ENCODE data around the gene LILRA6.
"Not testable (repeated sequence)": the region's sequence is repeated elsewhere in the genome, so short reads cannot be mapped to it uniquely, and the experiment has no call there.

LILRA6 gene

DNA sequence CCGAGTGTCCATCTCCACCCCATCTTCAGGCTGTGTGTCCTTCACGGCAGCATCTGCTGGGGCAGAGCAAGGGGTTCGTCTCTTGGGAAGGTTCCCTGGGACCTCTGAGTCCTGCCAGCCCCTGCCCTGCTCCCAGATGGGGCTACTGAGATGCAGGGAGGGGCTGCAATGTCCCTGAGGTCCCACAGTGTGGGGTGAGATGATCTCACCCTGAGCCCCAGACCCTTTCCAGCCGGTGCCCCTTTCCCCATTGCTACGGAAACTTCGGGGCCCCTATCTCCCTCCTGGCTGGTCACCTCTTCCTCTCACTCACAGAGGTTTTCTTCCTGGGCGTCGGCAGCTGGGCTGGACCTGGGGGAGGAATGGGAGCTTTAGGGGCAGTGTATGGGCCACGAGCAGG is 33.4 kb upstream of the LILRA6 start:
- Histone ChIP-seq H3K27me3 (ENCODE audit: insufficient read depth, low read length) (no peaks in the 10 kb centered on the region; the same call in 1 of the 2 replicates), H3F3A (ENCODE audit: insufficient read depth, low read length) (no peaks in the 10 kb centered on the region), H3K27ac (ENCODE audit: low read depth, low read length, poor library complexity, severe bottlenecking) (no peak overlapping the region), H3K79me2 (ENCODE audit: insufficient read depth, low read length) (no peaks in the 10 kb centered on the region), H3K4me3 (ENCODE audit: low read depth, low read length, poor library complexity, severe bottlenecking) (no peak overlapping the region), H3K4me1 (ENCODE audit: insufficient read depth, low read length, severe bottlenecking) (no peaks in the 10 kb centered on the region), H3K9ac (ENCODE audit: low read length) (no peak overlapping the region), H3K9me2 (ENCODE audit: low read depth, low read length) (no peaks in the 10 kb centered on the region), H3K4me2 (ENCODE audit: low read length) (no peak overlapping the region), H3K36me3 (ENCODE audit: insufficient read depth, low read length) (no peaks in the 10 kb centered on the region), H4K20me1 (ENCODE audit: insufficient read depth, low read length) (no peaks in the 10 kb centered on the region), H2AFZ (ENCODE audit: low read length) (no peak overlapping the region), H3K9me3 (ENCODE audit: low read length) (no peaks in the 10 kb centered on the region)
- TF ChIP-seq EZH2 (IDR thresholded peaks at IDR 0.05; ENCODE audit: borderline replicate concordance, low read length), result no peak
- TF ChIP-seq, protein P1, sequence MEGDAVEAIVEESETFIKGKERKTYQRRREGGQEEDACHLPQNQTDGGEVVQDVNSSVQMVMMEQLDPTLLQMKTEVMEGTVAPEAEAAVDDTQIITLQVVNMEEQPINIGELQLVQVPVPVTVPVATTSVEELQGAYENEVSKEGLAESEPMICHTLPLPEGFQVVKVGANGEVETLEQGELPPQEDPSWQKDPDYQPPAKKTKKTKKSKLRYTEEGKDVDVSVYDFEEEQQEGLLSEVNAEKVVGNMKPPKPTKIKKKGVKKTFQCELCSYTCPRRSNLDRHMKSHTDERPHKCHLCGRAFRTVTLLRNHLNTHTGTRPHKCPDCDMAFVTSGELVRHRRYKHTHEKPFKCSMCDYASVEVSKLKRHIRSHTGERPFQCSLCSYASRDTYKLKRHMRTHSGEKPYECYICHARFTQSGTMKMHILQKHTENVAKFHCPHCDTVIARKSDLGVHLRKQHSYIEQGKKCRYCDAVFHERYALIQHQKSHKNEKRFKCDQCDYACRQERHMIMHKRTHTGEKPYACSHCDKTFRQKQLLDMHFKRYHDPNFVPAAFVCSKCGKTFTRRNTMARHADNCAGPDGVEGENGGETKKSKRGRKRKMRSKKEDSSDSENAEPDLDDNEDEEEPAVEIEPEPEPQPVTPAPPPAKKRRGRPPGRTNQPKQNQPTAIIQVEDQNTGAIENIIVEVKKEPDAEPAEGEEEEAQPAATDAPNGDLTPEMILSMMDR (IDR thresholded peaks at IDR 0.05; ENCODE audit: low read length), result no peak

DNA sequence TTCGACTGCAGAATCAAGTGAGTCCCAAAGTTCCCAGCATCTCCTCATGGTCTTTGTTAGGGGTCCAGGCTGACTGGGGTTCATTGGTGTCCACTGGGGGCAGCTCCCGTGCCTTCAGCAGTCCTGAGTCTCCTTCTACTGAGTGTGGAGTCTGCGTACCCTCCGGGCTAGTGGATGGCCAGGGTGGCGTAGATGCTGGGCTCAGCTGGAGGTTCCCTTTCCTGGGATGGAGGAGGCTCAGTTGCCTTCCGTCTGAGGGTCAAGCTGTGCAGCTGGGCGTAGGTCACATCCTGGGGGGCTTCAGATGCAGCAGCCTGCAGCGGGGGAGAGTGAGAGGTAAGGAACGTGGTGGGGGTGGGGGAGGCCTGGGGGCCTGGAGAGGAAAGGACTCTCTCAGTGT is 31.9 kb upstream of the LILRA6 start:
- H3K4me3 ChIP-seq (ENCODE audit: low read depth, low read length, poor library complexity, severe bottlenecking); H3K9ac ChIP-seq (ENCODE audit: low read length); H3K36me3 ChIP-seq (ENCODE audit: insufficient read depth, low read length); H3K4me2 ChIP-seq (ENCODE audit: low read length); H3K9me3 ChIP-seq (ENCODE audit: low read length); H3K4me1 ChIP-seq (ENCODE audit: insufficient read depth, low read length, severe bottlenecking); H2AFZ ChIP-seq (ENCODE audit: low read length); H3K9me2 ChIP-seq (ENCODE audit: low read depth, low read length); H3K79me2 ChIP-seq (ENCODE audit: insufficient read depth, low read length); H3K27me3 ChIP-seq (ENCODE audit: insufficient read depth, low read length); H3K27ac ChIP-seq (ENCODE audit: low read depth, low read length, poor library complexity, severe bottlenecking); H4K20me1 ChIP-seq (ENCODE audit: insufficient read depth, low read length); H3F3A ChIP-seq (ENCODE audit: insufficient read depth, low read length): not testable (repeated sequence)

DNA sequence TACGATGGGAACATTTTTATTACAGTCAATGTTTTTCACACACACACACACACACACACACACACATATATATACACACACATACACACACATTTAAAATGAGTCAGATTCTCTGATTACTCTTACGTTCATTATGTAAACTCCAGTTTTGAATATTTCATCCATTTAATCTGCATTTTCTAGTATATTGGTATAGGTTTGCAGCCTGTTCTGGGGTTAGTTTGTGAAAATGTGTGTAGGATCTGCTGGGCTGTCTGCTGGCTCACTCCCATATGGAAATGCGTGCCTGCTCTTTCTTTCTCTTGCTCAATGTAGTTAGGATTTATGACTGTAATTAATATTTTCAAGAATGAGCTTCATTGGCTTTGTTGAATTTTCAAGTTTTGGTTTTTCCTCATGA is 31.2 kb upstream of the LILRA6 start:
- Histone ChIP-seq H3K79me2 (ENCODE audit: insufficient read depth, low read length) (no peaks in the 10 kb centered on the region), H3K4me2 (ENCODE audit: low read length) (no peak overlapping the region), H3F3A (ENCODE audit: insufficient read depth, low read length) (no peaks in the 10 kb centered on the region), H3K9me2 (ENCODE audit: low read depth, low read length) (no peaks in the 10 kb centered on the region), H3K27ac (ENCODE audit: low read depth, low read length, poor library complexity, severe bottlenecking) (no peak overlapping the region), H3K9me3 (ENCODE audit: low read length) (no peaks in the 10 kb centered on the region), H3K36me3 (ENCODE audit: insufficient read depth, low read length) (no peaks in the 10 kb centered on the region), H3K4me1 (ENCODE audit: insufficient read depth, low read length, severe bottlenecking) (no peaks in the 10 kb centered on the region), H3K27me3 (ENCODE audit: insufficient read depth, low read length) (no peaks in the 10 kb centered on the region; the same call in 1 of the 2 replicates), H3K4me3 (ENCODE audit: low read depth, low read length, poor library complexity, severe bottlenecking) (no peak overlapping the region), H4K20me1 (ENCODE audit: insufficient read depth, low read length) (no peaks in the 10 kb centered on the region), H3K9ac (ENCODE audit: low read length) (no peak overlapping the region), H2AFZ (ENCODE audit: low read length) (no peak overlapping the region)
- no peak for TF ChIP-seq EZH2 (IDR thresholded peaks at IDR 0.05; ENCODE audit: borderline replicate concordance, low read length)

DNA sequence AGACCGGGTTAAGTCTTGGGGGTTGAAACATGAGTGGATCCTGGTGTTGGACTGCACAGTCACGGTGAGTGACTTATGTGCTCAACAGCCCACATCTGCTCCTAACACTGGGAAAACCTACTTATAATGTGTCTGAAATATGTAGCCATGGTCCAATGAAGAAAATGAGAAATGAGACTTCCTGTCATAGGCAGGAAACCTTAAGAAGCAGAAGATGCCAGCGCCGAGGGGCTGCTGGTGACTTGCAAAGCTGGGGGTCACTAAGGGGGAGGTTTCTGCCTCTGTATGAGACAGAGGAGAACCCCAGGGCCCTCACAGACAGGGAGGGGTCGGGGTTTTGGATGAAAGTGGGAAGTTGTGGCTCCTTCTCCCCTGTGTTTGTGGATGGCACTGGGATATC is 29.6 kb upstream of the LILRA6 start:
- H3K79me2 ChIP-seq (ENCODE audit: insufficient read depth, low read length); H3K36me3 ChIP-seq (ENCODE audit: insufficient read depth, low read length); H2AFZ ChIP-seq (ENCODE audit: low read length); H3K4me3 ChIP-seq (ENCODE audit: low read depth, low read length, poor library complexity, severe bottlenecking); H3K9me3 ChIP-seq (ENCODE audit: low read length); H3K27ac ChIP-seq (ENCODE audit: low read depth, low read length, poor library complexity, severe bottlenecking); H4K20me1 ChIP-seq (ENCODE audit: insufficient read depth, low read length); H3F3A ChIP-seq (ENCODE audit: insufficient read depth, low read length); H3K4me2 ChIP-seq (ENCODE audit: low read length); H3K9ac ChIP-seq (ENCODE audit: low read length); H3K27me3 ChIP-seq (ENCODE audit: insufficient read depth, low read length); H3K9me2 ChIP-seq (ENCODE audit: low read depth, low read length); H3K4me1 ChIP-seq (ENCODE audit: insufficient read depth, low read length, severe bottlenecking): not testable (repeated sequence)

DNA sequence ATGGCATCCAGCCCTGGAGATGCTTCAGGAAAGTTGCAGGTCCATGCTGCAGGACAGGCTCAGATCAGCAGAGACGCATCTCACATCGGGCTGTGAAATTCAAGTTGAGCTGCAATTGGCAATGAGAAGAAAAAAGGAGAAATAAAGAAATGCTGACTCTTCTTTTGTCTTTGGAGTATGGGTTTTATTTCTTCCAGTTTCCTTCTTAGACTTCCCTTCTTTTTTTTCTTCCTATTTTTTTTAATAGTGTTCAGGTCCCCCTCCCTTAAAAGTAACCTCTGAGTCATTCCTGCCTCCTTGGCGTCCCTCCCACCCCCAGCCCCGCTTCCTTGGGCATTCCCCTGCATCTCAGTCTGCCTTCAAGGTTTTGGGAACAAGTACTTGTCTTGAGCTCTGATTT is 29.0 kb upstream of the LILRA6 start:
- not testable (repeated sequence) for H4K20me1 ChIP-seq (ENCODE audit: insufficient read depth, low read length); H2AFZ ChIP-seq (ENCODE audit: low read length); H3K79me2 ChIP-seq (ENCODE audit: insufficient read depth, low read length); H3K27me3 ChIP-seq (ENCODE audit: insufficient read depth, low read length); H3K9ac ChIP-seq (ENCODE audit: low read length); H3K4me3 ChIP-seq (ENCODE audit: low read depth, low read length, poor library complexity, severe bottlenecking); H3K9me3 ChIP-seq (ENCODE audit: low read length); H3K9me2 ChIP-seq (ENCODE audit: low read depth, low read length); H3K4me1 ChIP-seq (ENCODE audit: insufficient read depth, low read length, severe bottlenecking); H3K27ac ChIP-seq (ENCODE audit: low read depth, low read length, poor library complexity, severe bottlenecking); H3K36me3 ChIP-seq (ENCODE audit: insufficient read depth, low read length); H3F3A ChIP-seq (ENCODE audit: insufficient read depth, low read length); H3K4me2 ChIP-seq (ENCODE audit: low read length)

All from OCI-LY1 (cell line).